Measurements from ENCODE around the gene HPS3.

GRCh38 chr3:149186219-149186618, 56.8 kb downstream of the HPS3 start:
- TF ChIP-seq SIN3A (IDR thresholded peaks at IDR 0.05; ENCODE audit: borderline replicate concordance, insufficient read depth, low read length) (no peak), REST (IDR thresholded peaks at IDR 0.05; ENCODE audit: insufficient read depth in 1 of 2, low read depth in 2 of 2, low read length in 2 of 2) (no peak), POLR2AphosphoS5 (IDR thresholded peaks at IDR 0.05; ENCODE audit: low read depth, low read length) (no peak), TAF1 (IDR thresholded peaks at IDR 0.05; ENCODE audit: borderline replicate concordance, insufficient read depth, low read length) (no peak), FOXP2 (optimal IDR thresholded peaks at IDR 0.05; ENCODE audit: borderline replicate concordance, extremely low read depth, extremely low read length, insufficient read depth) (no peak)
